ENCODE data around the gene UBE2R2. TPM values are rescaled to one million over a fixed set of nuclear protein-coding genes. Genes with fewer than 3 reads are reported as not detected.
"Not testable (repeated sequence)": the region's sequence is repeated elsewhere in the genome, so short reads cannot be mapped to it uniquely, and the experiment has no call there.

The UBE2R2 gene
- polyA plus RNA-seq, 1 donor = 48.9 TPM

- no peaks in the 10 kb centered on the region for H3K27me3 ChIP-seq (ENCODE audit: control insufficient read depth, insufficient read depth, low read length)
- no peak for DNase-seq
- H3K36me3 ChIP-seq (ENCODE audit: control insufficient read depth, insufficient read depth, low read length) = peaks cover 4% of the 10 kb centered on the region
- peaks cover 2% of the 10 kb centered on the region for H3K4me1 ChIP-seq (ENCODE audit: control insufficient read depth, insufficient read depth, low read length)
- WGBS (ENCODE audit: insufficient coverage, low lambda C conversion rate) = 100% methylated on average over 1 of the region's 4 CpGs
- H3K9me3 ChIP-seq (ENCODE audit: control insufficient read depth, low read depth, low read length) = no peaks in the 10 kb centered on the region
- no peak overlapping the region for H3K4me3 ChIP-seq (ENCODE audit: low read length)
- H3K27ac ChIP-seq (ENCODE audit: low read length) = no peak overlapping the region
These were observed 34.4 kb upstream of the UBE2R2 start for GRCh38 chr9:33782395-33783152.

GRCh38 chr9:33785914-33786313, 31.0 kb upstream of the UBE2R2 start:
- H3K27ac ChIP-seq (ENCODE audit: low read length) = no peak overlapping the region
- no peak overlapping the region for H3K4me3 ChIP-seq (ENCODE audit: low read length)
- H3K27me3 ChIP-seq (ENCODE audit: control insufficient read depth, insufficient read depth, low read length) = no peaks in the 10 kb centered on the region
- peaks cover 4% of the 10 kb centered on the region for H3K36me3 ChIP-seq (ENCODE audit: control insufficient read depth, insufficient read depth, low read length)
- DNase-seq = no peak
- peaks cover 2% of the 10 kb centered on the region for H3K4me1 ChIP-seq (ENCODE audit: control insufficient read depth, insufficient read depth, low read length)
- H3K9me3 ChIP-seq (ENCODE audit: control insufficient read depth, low read depth, low read length) = no peaks in the 10 kb centered on the region
- WGBS (ENCODE audit: insufficient coverage, low lambda C conversion rate) = 100% methylated on average over 1 of the region's 5 CpGs

DNA sequence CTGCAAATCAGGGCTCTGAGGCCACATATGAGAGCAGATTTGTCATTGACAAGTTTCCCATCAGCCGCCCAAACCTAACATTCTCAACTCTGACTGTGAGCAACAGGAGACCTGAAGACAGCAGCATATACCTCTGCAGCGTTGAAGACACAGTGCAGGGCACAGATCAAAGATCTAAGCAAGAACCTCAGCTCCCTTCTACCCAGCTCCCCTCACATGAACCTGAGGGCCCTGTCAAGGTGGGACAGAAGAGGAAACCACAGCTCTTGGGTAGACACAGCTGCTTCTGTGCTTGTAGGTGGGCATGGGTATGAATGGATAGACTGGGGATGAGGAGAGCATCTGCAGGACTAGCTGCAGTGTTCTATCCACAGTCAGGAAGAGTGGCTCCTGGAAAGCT, 30.3 kb upstream of the UBE2R2 start:
- WGBS (ENCODE audit: insufficient coverage, low lambda C conversion rate) = no CpG with 5 or more reads among the region's 2 CpGs
- H3K9me3 ChIP-seq (ENCODE audit: control insufficient read depth, low read depth, low read length) = no peaks in the 10 kb centered on the region
- DNase-seq = no peak
- no peak overlapping the region for H3K4me3 ChIP-seq (ENCODE audit: low read length)
- H3K27ac ChIP-seq (ENCODE audit: low read length) = no peak overlapping the region
- H3K27me3 ChIP-seq (ENCODE audit: control insufficient read depth, insufficient read depth, low read length) = no peaks in the 10 kb centered on the region
- peaks cover 2% of the 10 kb centered on the region for H3K4me1 ChIP-seq (ENCODE audit: control insufficient read depth, insufficient read depth, low read length)
- peaks cover 4% of the 10 kb centered on the region for H3K36me3 ChIP-seq (ENCODE audit: control insufficient read depth, insufficient read depth, low read length)

DNA sequence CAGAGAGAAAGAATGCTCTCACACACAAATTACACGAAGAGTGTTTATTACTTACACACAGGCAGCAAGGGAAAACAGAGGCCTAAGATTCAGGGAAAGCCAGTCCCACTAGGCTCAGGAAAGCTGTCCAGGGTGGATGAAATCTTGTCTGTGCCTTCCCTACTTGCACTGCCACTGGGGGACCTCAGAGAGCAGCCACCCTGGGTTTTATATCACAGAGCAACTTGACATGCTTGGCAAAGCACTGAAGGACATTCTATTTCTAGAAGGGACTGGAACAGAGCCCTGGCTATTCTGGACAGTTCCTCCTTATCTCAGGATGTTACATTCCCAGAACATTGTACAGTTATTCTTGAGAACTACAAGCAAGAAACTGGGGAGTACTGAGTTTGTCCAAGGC, 29.1 kb upstream of the UBE2R2 start:
- Histone ChIP-seq H3K9me3 (ENCODE audit: control insufficient read depth, low read depth, low read length) (no peaks in the 10 kb centered on the region), H3K27me3 (ENCODE audit: control insufficient read depth, insufficient read depth, low read length) (no peaks in the 10 kb centered on the region), H3K4me1 (ENCODE audit: control insufficient read depth, insufficient read depth, low read length) (peaks cover 2% of the 10 kb centered on the region), H3K36me3 (ENCODE audit: control insufficient read depth, insufficient read depth, low read length) (peaks cover 4% of the 10 kb centered on the region), H3K4me3 (ENCODE audit: low read length) (no peak overlapping the region), H3K27ac (ENCODE audit: low read length) (no peak overlapping the region)
- DNase-seq = no peak
- WGBS (ENCODE audit: insufficient coverage, low lambda C conversion rate) = no CpG with 5 or more reads among the region's 1 CpG

- not testable (repeated sequence) for DNase-seq; H3K4me3 ChIP-seq (ENCODE audit: low read length); H3K9me3 ChIP-seq (ENCODE audit: control insufficient read depth, low read depth, low read length); H3K36me3 ChIP-seq (ENCODE audit: control insufficient read depth, insufficient read depth, low read length); H3K27ac ChIP-seq (ENCODE audit: low read length); H3K4me1 ChIP-seq (ENCODE audit: control insufficient read depth, insufficient read depth, low read length); H3K27me3 ChIP-seq (ENCODE audit: control insufficient read depth, insufficient read depth, low read length)
- no CpG with 5 or more reads among the region's 2 CpGs for WGBS (ENCODE audit: insufficient coverage, low lambda C conversion rate)
These were observed 27.5 kb upstream of the UBE2R2 start for GRCh38 chr9:33789429-33789828.

DNA sequence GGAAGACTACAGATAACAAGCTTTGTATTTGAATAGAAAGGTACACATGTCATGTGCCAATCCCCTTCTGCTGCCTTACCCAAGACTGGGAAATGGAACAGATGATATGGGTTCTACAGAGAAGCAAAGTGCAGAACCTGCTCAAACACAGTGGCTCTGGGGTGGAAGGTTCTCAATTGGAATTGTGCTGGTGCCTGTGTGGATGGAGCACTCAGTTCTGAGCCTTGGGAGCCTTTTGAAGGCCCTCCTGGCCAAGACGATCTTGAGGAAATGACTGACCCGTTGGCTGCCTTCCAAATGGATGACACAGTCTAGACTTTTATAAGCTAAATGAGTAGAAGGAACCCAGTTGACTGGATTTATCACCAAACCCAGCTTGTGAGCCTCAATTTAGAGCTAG, 25.8 kb upstream of the UBE2R2 start:
- Histone ChIP-seq H3K4me1 (ENCODE audit: control insufficient read depth, insufficient read depth, low read length) (peaks cover 2% of the 10 kb centered on the region), H3K27me3 (ENCODE audit: control insufficient read depth, insufficient read depth, low read length) (no peaks in the 10 kb centered on the region), H3K27ac (ENCODE audit: low read length) (no peak overlapping the region), H3K9me3 (ENCODE audit: control insufficient read depth, low read depth, low read length) (no peaks in the 10 kb centered on the region), H3K4me3 (ENCODE audit: low read length) (no peak overlapping the region), H3K36me3 (ENCODE audit: control insufficient read depth, insufficient read depth, low read length) (peaks cover 9% of the 10 kb centered on the region)
- DNase-seq = no peak
- WGBS (ENCODE audit: insufficient coverage, low lambda C conversion rate) = no CpG with 5 or more reads among the region's 2 CpGs

GRCh38 chr9:33793496-33793895, 23.5 kb upstream of the UBE2R2 start:
- H3K36me3 ChIP-seq (ENCODE audit: control insufficient read depth, insufficient read depth, low read length) = peaks cover 21% of the 10 kb centered on the region
- not testable (repeated sequence) for H3K9me3 ChIP-seq (ENCODE audit: control insufficient read depth, low read depth, low read length); H3K27ac ChIP-seq (ENCODE audit: low read length); H3K4me1 ChIP-seq (ENCODE audit: control insufficient read depth, insufficient read depth, low read length); H3K4me3 ChIP-seq (ENCODE audit: low read length); DNase-seq; H3K27me3 ChIP-seq (ENCODE audit: control insufficient read depth, insufficient read depth, low read length)
- WGBS (ENCODE audit: insufficient coverage, low lambda C conversion rate) = no CpG with 5 or more reads among the region's 1 CpG

GRCh38 chr9:33794560-33794959, 22.4 kb upstream of the UBE2R2 start:
- Histone ChIP-seq H3K4me3 (ENCODE audit: low read length) (no peak overlapping the region), H3K27me3 (ENCODE audit: control insufficient read depth, insufficient read depth, low read length) (no peaks in the 10 kb centered on the region), H3K36me3 (ENCODE audit: control insufficient read depth, insufficient read depth, low read length) (peaks cover 28% of the 10 kb centered on the region), H3K27ac (ENCODE audit: low read length) (no peak overlapping the region), H3K9me3 (ENCODE audit: control insufficient read depth, low read depth, low read length) (no peaks in the 10 kb centered on the region), H3K4me1 (ENCODE audit: control insufficient read depth, insufficient read depth, low read length) (no peaks in the 10 kb centered on the region)
- DNase-seq = no peak
- WGBS (ENCODE audit: insufficient coverage, low lambda C conversion rate) = no CpG with 5 or more reads among the region's 2 CpGs

DNA sequence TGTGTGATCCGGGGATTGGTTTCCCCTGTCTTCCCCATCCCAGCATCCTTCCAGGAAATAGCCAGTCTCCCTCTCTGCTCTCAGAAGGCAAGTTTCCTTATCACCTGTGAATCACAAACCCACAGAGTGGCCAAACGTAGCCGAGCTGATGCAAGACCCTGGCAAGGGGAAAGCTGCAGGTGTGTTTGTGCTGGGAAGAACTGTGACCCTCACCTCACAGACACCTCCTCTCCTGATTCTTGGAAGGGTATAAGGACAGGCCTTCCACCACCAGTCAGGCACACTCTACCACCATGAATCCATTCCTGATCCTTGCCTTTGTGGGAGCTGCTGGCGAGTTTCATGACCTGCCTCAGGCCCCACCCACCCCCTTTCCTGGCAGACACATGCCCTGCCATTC, 21.7 kb upstream of the UBE2R2 start, which contains the start of gene PRSS3:
TSS of gene PRSS3 (plus strand) at position 281 of the 400 bp plus-strand sequence. CDS start at position 294, 13 bp downstream.
- Histone ChIP-seq H3K9me3 (ENCODE audit: control insufficient read depth, low read depth, low read length) (no peaks in the 10 kb centered on the region), H3K4me1 (ENCODE audit: control insufficient read depth, insufficient read depth, low read length) (no peaks in the 10 kb centered on the region), H3K36me3 (ENCODE audit: control insufficient read depth, insufficient read depth, low read length) (peaks cover 28% of the 10 kb centered on the region), H3K27ac (ENCODE audit: low read length) (no peak within 1 kb of the TSS), H3K27me3 (ENCODE audit: control insufficient read depth, insufficient read depth, low read length) (no peaks in the 10 kb centered on the region), H3K4me3 (ENCODE audit: low read length) (no peak within 1 kb of the TSS)
- DNase-seq = no peak
- WGBS (ENCODE audit: insufficient coverage, low lambda C conversion rate) = no CpG with 5 or more reads among the region's 4 CpGs

DNA sequence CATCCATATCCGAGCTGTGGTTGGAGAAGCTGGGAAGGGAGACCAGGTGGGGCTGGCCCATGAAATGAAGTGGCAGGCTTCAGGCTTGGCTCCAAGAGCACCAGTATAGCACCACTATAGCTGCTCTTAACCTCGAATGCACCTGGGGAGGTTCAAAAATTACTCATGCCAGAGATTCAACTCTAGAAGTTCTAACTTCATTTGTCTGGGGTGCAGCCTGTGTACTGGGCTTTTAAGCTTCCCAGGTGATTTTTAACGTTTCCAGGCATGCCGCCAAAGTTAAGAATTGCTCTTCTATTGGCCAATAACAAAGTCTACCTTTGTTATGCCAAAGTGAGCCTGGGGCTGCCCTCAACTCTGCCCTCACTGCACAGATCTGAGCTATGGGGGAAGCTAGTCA, 21.1 kb upstream of the UBE2R2 start:
- Histone ChIP-seq H3K4me3 (ENCODE audit: low read length) (no peak overlapping the region), H3K36me3 (ENCODE audit: control insufficient read depth, insufficient read depth, low read length) (peaks cover 28% of the 10 kb centered on the region), H3K27me3 (ENCODE audit: control insufficient read depth, insufficient read depth, low read length) (no peaks in the 10 kb centered on the region), H3K4me1 (ENCODE audit: control insufficient read depth, insufficient read depth, low read length) (no peaks in the 10 kb centered on the region), H3K9me3 (ENCODE audit: control insufficient read depth, low read depth, low read length) (no peaks in the 10 kb centered on the region), H3K27ac (ENCODE audit: low read length) (no peak overlapping the region)
- DNase-seq = no peak
- WGBS (ENCODE audit: insufficient coverage, low lambda C conversion rate) = 100% methylated on average over 1 of the region's 4 CpGs

DNA sequence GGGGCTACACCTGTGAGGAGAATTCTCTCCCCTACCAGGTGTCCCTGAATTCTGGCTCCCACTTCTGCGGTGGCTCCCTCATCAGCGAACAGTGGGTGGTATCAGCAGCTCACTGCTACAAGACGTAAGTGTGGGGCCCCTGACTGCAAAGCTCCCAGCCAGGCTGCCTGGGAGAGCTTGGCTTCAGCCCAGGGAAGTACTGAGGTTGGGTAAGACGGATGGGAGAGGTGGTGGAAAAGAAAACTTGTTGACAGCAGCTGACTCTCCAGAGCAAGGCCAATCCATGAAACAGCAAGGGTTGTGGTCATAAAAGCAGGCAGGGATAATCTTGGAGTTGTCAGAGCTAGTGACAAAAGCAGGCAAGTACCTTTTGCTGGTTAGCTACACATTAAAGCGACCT, 20.3 kb upstream of the UBE2R2 start:
- no CpG with 5 or more reads among the region's 5 CpGs for WGBS (ENCODE audit: insufficient coverage, low lambda C conversion rate)
- not testable (repeated sequence) for DNase-seq; H3K27ac ChIP-seq (ENCODE audit: low read length)

More for the DNA sequence above, 20.3 kb upstream of the UBE2R2 start:
- peaks cover 28% of the 10 kb centered on the region for H3K36me3 ChIP-seq (ENCODE audit: control insufficient read depth, insufficient read depth, low read length)
- H3K4me1 ChIP-seq (ENCODE audit: control insufficient read depth, insufficient read depth, low read length); H3K4me3 ChIP-seq (ENCODE audit: low read length); H3K27me3 ChIP-seq (ENCODE audit: control insufficient read depth, insufficient read depth, low read length); H3K9me3 ChIP-seq (ENCODE audit: control insufficient read depth, low read depth, low read length): not testable (repeated sequence)

Measured in large intestine (tissue), 3 donors.